HepG2 (cell line): ENCODE measurements around the gene SH2D2A. TPM values are rescaled to one million over a fixed set of nuclear protein-coding genes. Genes with fewer than 3 reads are reported as not detected.

Experiments used
- ATAC-seq: fragments of 200-7000 bp; cut with Tn5 transposase; 3 replicates; pipeline ENCODE4 v1.9.1; 2020; ENCODE audit warnings: mild to moderate bottlenecking, moderate library complexity
- BruUV-seq: library from RNA; stranded (reverse); fragments of 400-500 nt; replicated peaks from 2 replicates; lab custom pipeline; 2021; lab: Mats Ljungman, UMichigan
- CTCF ChIA-PET: fragments of 300-600 bp; formaldehyde crosslinking; extraction: SDS; loops from one replicate; lab custom pipeline; 2021; ENCODE audit warnings: low total read pairs, inconsistent platforms, low intra/inter-chr PET ratio; lab: Yijun Ruan, JAX
- POLR2A ChIA-PET: fragments of 350-600 bp; sonication (Branson Sonifier 250); formaldehyde crosslinking; loops from one replicate; lab custom pipeline; 2020; ENCODE audit warnings: antibody characterized with exemption, inconsistent platforms; lab: Yijun Ruan, JAX
- DNase-seq: peaks from one replicate; pipeline ENCODE4 v3.0.0-alpha.2; 2015; ENCODE audit warnings: low spot score
- FAIRE-seq: peaks from 3 replicates; lab custom pipeline; 2011; peaks lifted over from hg19 to GRCh38; lab: Jason Lieb, UNC
- H2AFZ ChIP-seq: one replicate; pipeline ENCODE4 v1.6.1; 2011; ENCODE audit warnings: low read length, inconsistent platforms
- H3K27ac ChIP-seq: fragments of 300-600 bp; 3 replicates; pipeline ENCODE4 v1.8.0; 2011; ENCODE audit warnings: mixed run types, mild to moderate bottlenecking, mixed read lengths, low read length, inconsistent platforms; ENCODE audit not compliant: insufficient read depth; ENCODE audit errors: extremely low read length
- H3K27me3 ChIP-seq, 2 experiments: fragments of 200-600 bp in 1 of 2; 2 replicates in 1 of 2; 3 replicates in 1 of 2; pipeline versions ENCODE4 v1.6.0 to v1.8.0; 2011; ENCODE audit warnings: low read length in 2 of 2, mild to moderate bottlenecking in 2 of 2, moderate library complexity in 2 of 2, inconsistent platforms in 1 of 2; ENCODE audit not compliant: insufficient read depth in 2 of 2, control insufficient read depth in 1 of 2
- H3K36me3 ChIP-seq, 2 experiments: fragments of 200-600 bp in 1 of 2; replicated peaks in 1 of 2; 2 replicates in 1 of 2; 3 replicates in 1 of 2; pipeline versions ENCODE4 v1.5.1 to v1.8.0; 2011; ENCODE audit warnings: low read length in 2 of 2, inconsistent platforms in 1 of 2; ENCODE audit not compliant: insufficient read depth in 2 of 2, control insufficient read depth in 1 of 2
- H3K4me1 ChIP-seq: 2 replicates; pipeline ENCODE4 v1.5.1; 2012; ENCODE audit warnings: low read length, inconsistent platforms; ENCODE audit not compliant: insufficient read depth
- H3K4me2 ChIP-seq: 2 replicates; pipeline ENCODE4 v1.6.0; 2011; ENCODE audit warnings: low read depth, low read length, inconsistent platforms
- H3K4me3 ChIP-seq, 3 experiments: fragments of 200-600 bp in 1 of 3; sonication (generic), shearing (Covaris generic) in 1 of 3; replicated peaks in 1 of 3; 2 replicates each; pipeline ENCODE4 v1.5.1; 2011 to 2016; ENCODE audit warnings: low read length in 3 of 3, inconsistent platforms in 2 of 3, low read depth in 2 of 3, mild to moderate bottlenecking in 2 of 3, control low read depth in 1 of 3, mixed read lengths in 1 of 3; ENCODE audit not compliant: insufficient read depth in 1 of 3
- H3K79me2 ChIP-seq: one replicate; pipeline ENCODE4 v1.6.1; 2011; ENCODE audit warnings: low read length, inconsistent platforms; ENCODE audit not compliant: insufficient read depth
- H3K9ac ChIP-seq: 2 replicates; pipeline ENCODE4 v1.6.0; 2011; ENCODE audit warnings: mild to moderate bottlenecking, low read depth, low read length, inconsistent platforms; ENCODE audit not compliant: insufficient read depth
- H3K9me3 ChIP-seq: 2 replicates; pipeline ENCODE4 v1.5.1; 2012; ENCODE audit warnings: mild to moderate bottlenecking, low read length
- H4K20me1 ChIP-seq: 2 replicates; pipeline ENCODE4 v1.6.0; 2011; ENCODE audit warnings: inconsistent platforms, mild to moderate bottlenecking, low read length, moderate library complexity; ENCODE audit not compliant: insufficient read depth
- FOXK1 ChIP-seq: sonication (generic); formaldehyde crosslinking; IDR thresholded peaks from 2 replicates; pipeline ENCODE4 v1.4.0; 2020; ENCODE audit warnings: low read depth, missing genetic modification reagents, borderline replicate concordance
- MTA1 ChIP-seq: sonication (generic); formaldehyde crosslinking; IDR thresholded peaks from 2 replicates; pipeline ENCODE4 v1.4.0; 2020; ENCODE audit warnings: missing genetic modification reagents, mild to moderate bottlenecking, borderline replicate concordance
- PCBP2 ChIP-seq: fragments of 200-400 bp; formaldehyde crosslinking; optimal IDR thresholded peaks from 2 replicates; pipeline ENCODE3; 2018; ENCODE audit warnings: low read length, low read depth; ENCODE audit not compliant: poor library complexity, severe bottlenecking
- PHF21A ChIP-seq: sonication (generic); formaldehyde crosslinking; IDR thresholded peaks from 2 replicates; pipeline ENCODE4 v1.5.0; 2020; ENCODE audit warnings: mild to moderate bottlenecking, missing genetic modification reagents
- ZC3H13 ChIP-seq: sonication (generic); formaldehyde crosslinking; IDR thresholded peaks from 2 replicates; pipeline ENCODE4 v1.8.1; 2023; ENCODE audit warnings: mild to moderate bottlenecking, missing genetic modification reagents, moderate library complexity
- ZFX ChIP-seq: sonication (generic); formaldehyde crosslinking; IDR thresholded peaks from 2 replicates; pipeline ENCODE4 v1.4.0; 2020; ENCODE audit warnings: mild to moderate bottlenecking, low read depth, missing genetic modification reagents, moderate library complexity
- ZNF142 ChIP-seq: sonication (generic); formaldehyde crosslinking; IDR thresholded peaks from 2 replicates; pipeline ENCODE4 v1.4.0; 2020; ENCODE audit warnings: missing genetic modification reagents
- ZNF674 ChIP-seq: sonication (generic); formaldehyde crosslinking; IDR thresholded peaks from 2 replicates; pipeline ENCODE4 v1.5.0; 2020; ENCODE audit warnings: low read depth, mild to moderate bottlenecking, missing genetic modification reagents
- WGBS: methylation state at CpG from one replicate; pipeline ENCODE4 v1.1.6; 2017; ENCODE audit warnings: low lambda C conversion rate; 5-methylcytosine and 5-hydroxymethylcytosine counted together
- in situ Hi-C: cut with HindIII; loops from 2 replicates; pipeline ENCODE4 v1.10.0; 2017; ENCODE audit warnings: low pct_unique_long_range_greater_than_20kb; ENCODE audit not compliant: extremely low pct_ligation_motif_present
- intact Hi-C: fragments of 100-400 bp; cut with micrococcal nuclease; formaldehyde crosslinking; loops from one replicate; pipeline ENCODE4 v1.10.0; 2022; ENCODE audit not compliant: unreplicated experiment
- polyA plus RNA-seq, 8 experiments: library from polyadenylated mRNA; depleted of rRNA in 3 of 8; stranded (reverse) in 7 of 8; unstranded in 1 of 8; fragments of >200 nt; fragmentation: Illumina TruSeq in 4 of 8; extraction: Trizol in 4 of 8; gene quantifications; 2 replicates each; pipeline versions ENCODE4 v1.2.1 to v1.2.3, GENCODE V29; 2011 to 2016; ENCODE audit warnings: low read depth in 4 of 8, missing spikeins in 1 of 8, mixed read lengths in 1 of 8; ENCODE audit not compliant: insufficient read depth in 1 of 8
- total RNA-seq, 5 experiments: library from RNA; depleted of rRNA; stranded (reverse); fragments of >200 nt; fragmentation: Illumina TruSeq; extraction: Trizol; gene quantifications; 2 replicates each; pipeline ENCODE4 v1.2.3, GENCODE V29; 2016; ENCODE audit warnings: low read depth in 1 of 5
- TF ChIP-seq, protein P1 (sequence below): sonication (generic); formaldehyde crosslinking; IDR thresholded peaks from 2 replicates; pipeline ENCODE4 v1.5.0; 2020; ENCODE audit warnings: mild to moderate bottlenecking, missing genetic modification reagents, moderate library complexity

Gene SH2D2A
- total and polyA plus RNA-seq, 2 of the 13 experiments (the other 11 are each of a cell fraction or from before 2014, with no cell fraction given): 0.57 to 0.73 TPM

- Histone ChIP-seq H3K79me2 (no peaks in the 10 kb centered on the region), H3K4me1 (0 out of 2 replicates have a peak, but pooled peaks cover 2% of the 10 kb centered on the region), H2AFZ (no peak overlapping the region), H4K20me1 (no peaks in the 10 kb centered on the region)
- DNase-seq (no peak), FAIRE-seq (no peak)
- TF ChIP-seq, protein P1, sequence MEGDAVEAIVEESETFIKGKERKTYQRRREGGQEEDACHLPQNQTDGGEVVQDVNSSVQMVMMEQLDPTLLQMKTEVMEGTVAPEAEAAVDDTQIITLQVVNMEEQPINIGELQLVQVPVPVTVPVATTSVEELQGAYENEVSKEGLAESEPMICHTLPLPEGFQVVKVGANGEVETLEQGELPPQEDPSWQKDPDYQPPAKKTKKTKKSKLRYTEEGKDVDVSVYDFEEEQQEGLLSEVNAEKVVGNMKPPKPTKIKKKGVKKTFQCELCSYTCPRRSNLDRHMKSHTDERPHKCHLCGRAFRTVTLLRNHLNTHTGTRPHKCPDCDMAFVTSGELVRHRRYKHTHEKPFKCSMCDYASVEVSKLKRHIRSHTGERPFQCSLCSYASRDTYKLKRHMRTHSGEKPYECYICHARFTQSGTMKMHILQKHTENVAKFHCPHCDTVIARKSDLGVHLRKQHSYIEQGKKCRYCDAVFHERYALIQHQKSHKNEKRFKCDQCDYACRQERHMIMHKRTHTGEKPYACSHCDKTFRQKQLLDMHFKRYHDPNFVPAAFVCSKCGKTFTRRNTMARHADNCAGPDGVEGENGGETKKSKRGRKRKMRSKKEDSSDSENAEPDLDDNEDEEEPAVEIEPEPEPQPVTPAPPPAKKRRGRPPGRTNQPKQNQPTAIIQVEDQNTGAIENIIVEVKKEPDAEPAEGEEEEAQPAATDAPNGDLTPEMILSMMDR (CRISPR knock-in tag): no peak
- TF ChIP-seq ZNF674 (CRISPR knock-in tag): no peak
- no peak for TF ChIP-seq PHF21A (CRISPR knock-in tag)
- TF ChIP-seq FOXK1 (CRISPR knock-in tag): no peak
- no peak for TF ChIP-seq ZC3H13 (CRISPR knock-in tag)
- TF ChIP-seq MTA1: no peak
- TF ChIP-seq ZFX (CRISPR knock-in tag): no peak
- TF ChIP-seq PCBP2: no peak
- no peak for TF ChIP-seq ZNF142
- TF ChIP-seq, all 625 proteins: peak for 0
- Histone ChIP-seq H3K4me2 (no peak overlapping the region), H3K4me3 (no peak overlapping the region), H3K36me3 (peaks cover 22 to 76% of the 10 kb centered on the region in 2 experiments; a peak in 4 of 5 replicates), H3K27ac (no peak overlapping the region), H3K27me3 (no peaks in the 10 kb centered on the region), H3K9me3 (no peaks in the 10 kb centered on the region), H3K9ac (no peak overlapping the region)
- 96% methylated on average over 2 of the region's 2 CpGs for WGBS
- intact Hi-C loops: no loop called here
- POLR2A ChIA-PET: no interaction called here
- no TSS peak for BruUV-seq
- CTCF ChIA-PET: no interaction called here
- in situ Hi-C loops: no loop called here
- ATAC-seq: no peak
Measured at GRCh38 chr1:156788136-156788535, 28.5 kb downstream of the SH2D2A start.
